Stomach (tissue), 9 donors: ENCODE measurements around the gene MAST4. TPM values are rescaled to one million over a fixed set of nuclear protein-coding genes. Genes with fewer than 3 reads are reported as not detected.

Source experiments
- DNase-seq, 2 donors: peaks; one replicate each; pipeline versions ENCODE4 v3.0.0 to v3.0.0-alpha.2; 2013 to 2019
- H3K27ac ChIP-seq, 5 donors: fragments of 200-600 bp in 4 of 5; sonication (generic) in 4 of 5; one replicate each; pipeline ENCODE4 v1.5.1; 2013 to 2019; ENCODE audit warnings: mild to moderate bottlenecking in 1 of 5, moderate library complexity in 1 of 5
- H3K27me3 ChIP-seq, 3 donors: fragments of 200-600 bp; sonication (generic); one replicate each; pipeline ENCODE4 v1.5.1; 2017 to 2019; ENCODE audit warnings: mixed run types in 1 of 3
- H3K36me3 ChIP-seq, 4 donors: fragments of 200-600 bp; sonication (generic); 1 replicate in 3 of 4; 2 replicates in 1 of 4; pipeline ENCODE4 v1.5.1; 2016 to 2019
- H3K4me1 ChIP-seq, 4 donors: fragments of 200-600 bp; sonication (generic); one replicate each; pipeline ENCODE4 v1.5.1; 2016 to 2019
- H3K4me3 ChIP-seq, 4 donors: fragments of 200-600 bp; sonication (generic) in 3 of 4; one replicate each; pipeline ENCODE4 v1.5.1; 2016 to 2019; ENCODE audit warnings: mild to moderate bottlenecking in 1 of 4
- H3K9me3 ChIP-seq, 4 donors: fragments of 200-600 bp; sonication (generic); one replicate each; pipeline ENCODE4 v1.5.1; 2016 to 2019
- EP300 ChIP-seq: sonication (generic); formaldehyde crosslinking; IDR thresholded peaks from one replicate; pipeline ENCODE4 v1.6.1; 2017; ENCODE audit warnings: antibody characterized with exemption
- POLR2A ChIP-seq, 4 donors: fragments of 450-650 bp; IDR thresholded peaks; one replicate each; pipeline ENCODE4 v1.6.1; 2016; ENCODE audit warnings: antibody characterized with exemption in 4 of 4, control low read depth in 2 of 4, mild to moderate bottlenecking in 1 of 4, moderate library complexity in 1 of 4
- POLR2AphosphoS5 ChIP-seq, 3 donors: sonication (generic); formaldehyde crosslinking; IDR thresholded peaks; one replicate each; pipeline ENCODE4 v1.6.1; 2016; ENCODE audit warnings: antibody characterized with exemption in 3 of 3
- WGBS, 5 donors: extraction: QIAGEN DNeasy Blood & Tissue Kit in 3 of 5; methylation state at CpG; one replicate each; pipeline versions ENCODE4 v1.1.5 to v1.1.7; 2013 to 2018; 5-methylcytosine and 5-hydroxymethylcytosine counted together
- intact Hi-C: fragments of 100-400 bp; cut with DNase I; formaldehyde crosslinking; loops from one replicate; pipeline ENCODE4 v1.15.1; 2023; ENCODE audit warnings: low total_unique reads
- polyA plus RNA-seq, 3 donors: library from polyadenylated mRNA; stranded (reverse); fragments of 200-250 nt; gene quantifications; one replicate each; pipeline ENCODE4 v1.2.3, GENCODE V29; 2013
- total RNA-seq, 5 donors: library from RNA; depleted of rRNA; stranded (reverse); fragments of >200 nt; gene quantifications; one replicate each; pipeline versions ENCODE4 v1.1.0 to v1.2.3, GENCODE V29; 2014 to 2016
- TF ChIP-seq, protein P1 (sequence below), 7 experiments: fragments of 450-650 bp in 4 of 7; fragments of 200-600 bp in 3 of 7; sonication (generic) in 3 of 7; IDR thresholded peaks; one replicate each; pipeline ENCODE4 v1.5.1; 2016 to 2019; ENCODE audit warnings: antibody characterized with exemption in 7 of 7, control low read depth in 2 of 7, mild to moderate bottlenecking in 1 of 7
- donor health status: healthy with polysubstance abuse.
- donor health status: Bipolar disorder and iron deficiency.
- donor health status: healthy.

The MAST4 gene
- total and polyA plus RNA-seq, 8 donors, result 1.5 to 52.5 (median 32.1) TPM

DNA sequence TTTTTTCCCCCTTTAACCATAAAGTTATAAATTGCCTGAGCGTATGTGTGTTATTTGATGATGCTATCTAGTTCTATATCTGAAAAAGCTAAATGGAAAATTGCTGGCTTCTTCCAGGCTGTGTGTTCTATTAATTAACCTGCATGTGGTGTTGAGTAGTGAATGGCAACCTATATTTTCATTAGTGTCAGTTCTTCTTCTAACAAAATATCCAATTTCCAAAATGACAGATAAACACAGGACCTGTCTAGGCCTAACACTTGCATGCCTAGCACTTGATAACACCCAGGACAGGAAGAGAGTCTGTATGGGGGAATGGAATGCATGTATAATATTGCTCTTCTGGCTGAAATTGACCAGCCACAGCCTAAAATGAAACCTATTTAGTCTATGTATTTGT lies 508.7 kb downstream of the MAST4 start:
- WGBS, 5 donors, result 86 to 100% (median 97%) methylated on average over 1 of the region's 1 CpG
- Histone ChIP-seq H3K36me3 (peaks cover 9 to 76% (median 69%) of the 10 kb centered on the region in 4 donors), H3K9me3 (no peaks in the 10 kb centered on the region), H3K4me1 (no peaks in the 10 kb centered on the region), H3K27ac (no peak overlapping the region), H3K4me3 (no peak overlapping the region), H3K27me3 (no peaks in the 10 kb centered on the region)
- no peak for DNase-seq
- TF ChIP-seq EP300 (no peak), POLR2A (IDR thresholded peaks at IDR 0.05) (no peak), POLR2AphosphoS5 (IDR thresholded peaks at IDR 0.05) (no peak)
- TF ChIP-seq, protein P1, sequence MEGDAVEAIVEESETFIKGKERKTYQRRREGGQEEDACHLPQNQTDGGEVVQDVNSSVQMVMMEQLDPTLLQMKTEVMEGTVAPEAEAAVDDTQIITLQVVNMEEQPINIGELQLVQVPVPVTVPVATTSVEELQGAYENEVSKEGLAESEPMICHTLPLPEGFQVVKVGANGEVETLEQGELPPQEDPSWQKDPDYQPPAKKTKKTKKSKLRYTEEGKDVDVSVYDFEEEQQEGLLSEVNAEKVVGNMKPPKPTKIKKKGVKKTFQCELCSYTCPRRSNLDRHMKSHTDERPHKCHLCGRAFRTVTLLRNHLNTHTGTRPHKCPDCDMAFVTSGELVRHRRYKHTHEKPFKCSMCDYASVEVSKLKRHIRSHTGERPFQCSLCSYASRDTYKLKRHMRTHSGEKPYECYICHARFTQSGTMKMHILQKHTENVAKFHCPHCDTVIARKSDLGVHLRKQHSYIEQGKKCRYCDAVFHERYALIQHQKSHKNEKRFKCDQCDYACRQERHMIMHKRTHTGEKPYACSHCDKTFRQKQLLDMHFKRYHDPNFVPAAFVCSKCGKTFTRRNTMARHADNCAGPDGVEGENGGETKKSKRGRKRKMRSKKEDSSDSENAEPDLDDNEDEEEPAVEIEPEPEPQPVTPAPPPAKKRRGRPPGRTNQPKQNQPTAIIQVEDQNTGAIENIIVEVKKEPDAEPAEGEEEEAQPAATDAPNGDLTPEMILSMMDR (IDR thresholded peaks at IDR 0.05), result no peak
- intact Hi-C loops, result no loop called here

DNA sequence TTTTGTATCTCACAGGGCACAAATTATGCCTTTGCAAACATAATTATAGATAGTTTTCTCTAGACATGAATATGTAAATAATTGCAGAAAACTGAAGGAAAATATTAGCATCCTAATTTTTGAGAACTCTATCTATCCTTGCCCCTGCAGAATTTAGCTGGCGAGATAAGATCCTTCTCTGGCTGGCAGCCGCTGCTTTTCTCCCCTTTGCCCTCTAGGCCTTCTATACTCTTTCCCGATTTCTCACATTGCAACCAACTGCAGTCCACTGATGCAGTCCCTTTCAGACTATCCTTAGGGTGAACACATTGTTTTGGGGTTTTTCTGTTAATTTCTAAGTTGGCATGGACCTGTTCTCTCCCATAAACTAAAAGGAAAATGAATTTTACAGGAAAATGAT lies 509.1 kb downstream of the MAST4 start:
- H3K27me3 ChIP-seq, result no peaks in the 10 kb centered on the region
- peaks cover 9 to 78% (median 71%) of the 10 kb centered on the region in 4 donors for H3K36me3 ChIP-seq
- WGBS, 5 donors, result 93 to 99% (median 97%) methylated on average over 3 of the region's 3 CpGs
- intact Hi-C loops, result no loop called here
- H3K4me3 ChIP-seq, result no peak overlapping the region
- TF ChIP-seq POLR2A (IDR thresholded peaks at IDR 0.05), result no peak
- no peak for TF ChIP-seq EP300
- TF ChIP-seq, protein P1 (IDR thresholded peaks at IDR 0.05), result no peak
- TF ChIP-seq POLR2AphosphoS5 (IDR thresholded peaks at IDR 0.05), result no peak
- no peak for DNase-seq
- no peaks in the 10 kb centered on the region for H3K4me1 ChIP-seq
- no peak overlapping the region for H3K27ac ChIP-seq
- no peaks in the 10 kb centered on the region for H3K9me3 ChIP-seq

DNA sequence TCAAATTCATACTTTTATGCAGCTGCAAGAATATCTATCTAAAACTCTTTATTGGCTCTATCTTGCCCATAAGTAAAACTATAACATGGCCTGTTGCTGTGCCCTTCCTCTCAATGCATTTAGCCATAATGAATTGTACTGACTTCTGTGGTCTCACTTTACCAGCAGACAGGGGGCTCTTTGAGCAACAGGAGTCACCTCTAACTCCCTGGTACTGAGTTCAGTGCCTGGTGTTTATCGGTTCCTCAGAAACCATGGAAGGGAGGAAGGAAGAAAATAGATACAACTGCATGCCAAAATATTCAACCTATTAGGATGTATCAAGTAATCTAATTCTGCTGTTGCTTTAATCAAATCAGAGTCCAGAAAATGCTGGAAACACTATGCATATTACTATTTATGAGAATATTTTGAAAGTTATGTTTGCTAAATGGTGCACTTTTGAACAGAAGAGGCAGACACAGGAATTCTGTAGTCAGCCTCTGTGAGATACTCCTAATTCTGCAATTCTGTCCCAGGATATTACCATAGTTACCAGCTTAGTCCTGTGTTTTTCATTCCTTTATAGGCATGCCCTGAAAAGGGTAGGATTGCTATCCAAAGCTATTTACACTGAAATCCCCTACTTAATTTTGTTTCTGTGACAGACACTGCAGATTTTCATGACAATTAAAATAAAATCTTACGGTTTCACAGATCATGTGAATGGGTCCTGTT lies 510.6 kb downstream of the MAST4 start:
- DNase-seq, result no peak
- WGBS, 5 donors, result 72 to 89% (median 84%) methylated on average over 2 of the region's 2 CpGs
- intact Hi-C loops, result no loop called here
- Histone ChIP-seq H3K9me3 (no peaks in the 10 kb centered on the region), H3K27me3 (no peaks in the 10 kb centered on the region), H3K27ac (no peak overlapping the region), H3K36me3 (peaks cover 9 to 77% (median 72%) of the 10 kb centered on the region in 4 donors), H3K4me1 (no peaks in the 10 kb centered on the region), H3K4me3 (no peak overlapping the region)
- no peak for TF ChIP-seq POLR2AphosphoS5 (IDR thresholded peaks at IDR 0.05)
- TF ChIP-seq, protein P1 (IDR thresholded peaks at IDR 0.05), result no peak
- no peak for TF ChIP-seq POLR2A (IDR thresholded peaks at IDR 0.05)
- no peak for TF ChIP-seq EP300

DNA sequence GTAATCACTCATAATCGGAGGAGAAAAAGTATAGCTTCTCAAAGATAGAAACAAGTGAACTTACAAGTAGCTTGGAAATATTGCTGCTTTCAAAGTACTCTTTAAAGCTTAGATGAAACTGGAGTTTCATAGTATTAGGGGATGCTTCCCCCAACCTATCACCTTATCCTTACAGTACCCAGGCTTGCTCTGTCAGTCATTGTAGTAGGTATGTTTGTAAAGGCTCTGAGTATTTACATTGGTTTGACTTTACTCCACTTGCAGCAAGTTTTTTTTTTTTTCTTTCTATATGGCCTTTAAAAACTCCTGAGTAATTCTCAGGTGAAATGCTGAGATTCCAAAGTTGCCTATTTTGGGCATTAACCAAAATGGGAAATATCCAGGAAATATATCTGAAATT lies 515.6 kb downstream of the MAST4 start:
- TF ChIP-seq POLR2AphosphoS5 (IDR thresholded peaks at IDR 0.05) (no peak), POLR2A (IDR thresholded peaks at IDR 0.05) (no peak), EP300 (no peak)
- TF ChIP-seq, protein P1 (IDR thresholded peaks at IDR 0.05), result no peak
- no peaks in the 10 kb centered on the region for H3K9me3 ChIP-seq
- intact Hi-C loops, result no loop called here
- no peak for DNase-seq
- no peak overlapping the region for H3K4me3 ChIP-seq
- H3K27me3 ChIP-seq, result no peaks in the 10 kb centered on the region
- H3K36me3 ChIP-seq, result peaks cover 0 to 70% (median 59%) of the 10 kb centered on the region in 4 donors
- no peak overlapping the region for H3K27ac ChIP-seq
- WGBS, 5 donors, result 67 to 91% (median 77%) methylated on average over 1 of the region's 1 CpG
- no peaks in the 10 kb centered on the region for H3K4me1 ChIP-seq
